ENCODE results near the gene CPN1. TPM values are rescaled to one million over a fixed set of nuclear protein-coding genes. Genes with fewer than 3 reads are reported as not detected.

Gene CPN1
- total and polyA plus RNA-seq, 10 donors: not detected

DNA sequence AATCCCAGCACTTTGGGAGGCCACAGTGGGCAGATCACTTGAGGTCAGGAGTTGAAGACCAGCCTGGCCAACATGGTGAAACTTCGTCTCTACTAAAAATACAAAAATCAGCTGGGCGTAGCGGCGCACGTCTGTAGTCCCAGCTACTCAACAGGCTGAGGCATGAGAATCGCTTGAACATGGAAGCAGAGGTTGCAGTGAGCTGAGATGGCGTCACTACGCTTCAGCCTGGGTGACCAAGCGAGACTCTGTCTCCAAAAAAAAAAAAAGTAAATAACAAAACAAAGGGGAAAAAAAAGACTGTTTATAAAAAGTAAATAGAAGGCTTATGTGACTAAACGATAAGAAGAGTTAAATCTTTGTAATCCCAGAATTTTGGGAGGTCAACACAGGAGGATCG lies 56.9 kb downstream of the CPN1 start:
- Histone ChIP-seq H3K4me3 (no peak overlapping the region), H3K36me3 (no peaks in the 10 kb centered on the region), H3K9me3 (peaks cover 0 to 24% (median 16%) of the 10 kb centered on the region in 8 donors), H3K27ac (no peak overlapping the region), H3K4me1 (peaks cover 0 to 7% (median 2%) of the 10 kb centered on the region in 6 donors), H3K27me3 (replicated peaks in 1 of 7) (no peaks in the 10 kb centered on the region)
- DNase-seq: no peak
- no peak for TF ChIP-seq POLR2A (IDR thresholded peaks at IDR 0.05)
- TF ChIP-seq POLR2AphosphoS5 (IDR thresholded peaks at IDR 0.05): no peak
- TF ChIP-seq, protein P1, sequence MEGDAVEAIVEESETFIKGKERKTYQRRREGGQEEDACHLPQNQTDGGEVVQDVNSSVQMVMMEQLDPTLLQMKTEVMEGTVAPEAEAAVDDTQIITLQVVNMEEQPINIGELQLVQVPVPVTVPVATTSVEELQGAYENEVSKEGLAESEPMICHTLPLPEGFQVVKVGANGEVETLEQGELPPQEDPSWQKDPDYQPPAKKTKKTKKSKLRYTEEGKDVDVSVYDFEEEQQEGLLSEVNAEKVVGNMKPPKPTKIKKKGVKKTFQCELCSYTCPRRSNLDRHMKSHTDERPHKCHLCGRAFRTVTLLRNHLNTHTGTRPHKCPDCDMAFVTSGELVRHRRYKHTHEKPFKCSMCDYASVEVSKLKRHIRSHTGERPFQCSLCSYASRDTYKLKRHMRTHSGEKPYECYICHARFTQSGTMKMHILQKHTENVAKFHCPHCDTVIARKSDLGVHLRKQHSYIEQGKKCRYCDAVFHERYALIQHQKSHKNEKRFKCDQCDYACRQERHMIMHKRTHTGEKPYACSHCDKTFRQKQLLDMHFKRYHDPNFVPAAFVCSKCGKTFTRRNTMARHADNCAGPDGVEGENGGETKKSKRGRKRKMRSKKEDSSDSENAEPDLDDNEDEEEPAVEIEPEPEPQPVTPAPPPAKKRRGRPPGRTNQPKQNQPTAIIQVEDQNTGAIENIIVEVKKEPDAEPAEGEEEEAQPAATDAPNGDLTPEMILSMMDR (IDR thresholded peaks at IDR 0.05 in 8 of 11, conservative IDR thresholded peaks at IDR 0.05 in 3 of 11): no peak
- 86 to 93% (median 90%) methylated on average over 11 of the region's 11 CpGs for WGBS, 5 donors
- intact Hi-C loops (cut with DNase I; ENCODE audit: low total_unique reads): no loop called here

DNA sequence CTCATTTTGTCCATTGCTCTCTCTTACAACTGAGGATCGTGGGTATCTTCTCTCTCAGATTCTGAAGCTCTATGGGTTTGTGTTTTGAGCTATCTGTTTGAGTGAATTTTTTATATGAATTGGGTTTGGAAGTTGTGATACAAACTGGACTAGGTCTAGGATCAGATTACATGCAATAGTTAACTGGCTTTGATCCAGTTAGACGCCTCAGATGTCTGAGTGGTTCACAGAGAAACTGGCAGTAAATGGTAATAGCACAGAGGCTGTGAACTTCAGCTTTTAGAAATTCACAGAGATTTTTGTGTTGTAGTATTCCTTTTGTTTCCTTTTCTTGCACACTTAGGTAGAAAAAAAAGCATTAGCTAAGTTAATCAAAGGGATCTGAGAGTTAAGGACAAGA lies 59.3 kb downstream of the CPN1 start:
- WGBS, 5 donors: 76 to 89% (median 85%) methylated on average over 2 of the region's 2 CpGs
- Histone ChIP-seq H3K9me3 (peaks cover 0 to 9% (median 3%) of the 10 kb centered on the region in 8 donors), H3K4me3 (no peak overlapping the region), H3K27me3 (replicated peaks in 1 of 7) (no peaks in the 10 kb centered on the region), H3K27ac (no peak overlapping the region), H3K36me3 (no peaks in the 10 kb centered on the region), H3K4me1 (peaks cover 0 to 7% (median 2%) of the 10 kb centered on the region in 6 donors)
- TF ChIP-seq POLR2AphosphoS5 (IDR thresholded peaks at IDR 0.05) (no peak), POLR2A (IDR thresholded peaks at IDR 0.05) (no peak)
- TF ChIP-seq, protein P1 (IDR thresholded peaks at IDR 0.05 in 8 of 11, conservative IDR thresholded peaks at IDR 0.05 in 3 of 11): no peak
- intact Hi-C loops (cut with DNase I; ENCODE audit: low total_unique reads): no loop called here
- DNase-seq: no peak

DNA sequence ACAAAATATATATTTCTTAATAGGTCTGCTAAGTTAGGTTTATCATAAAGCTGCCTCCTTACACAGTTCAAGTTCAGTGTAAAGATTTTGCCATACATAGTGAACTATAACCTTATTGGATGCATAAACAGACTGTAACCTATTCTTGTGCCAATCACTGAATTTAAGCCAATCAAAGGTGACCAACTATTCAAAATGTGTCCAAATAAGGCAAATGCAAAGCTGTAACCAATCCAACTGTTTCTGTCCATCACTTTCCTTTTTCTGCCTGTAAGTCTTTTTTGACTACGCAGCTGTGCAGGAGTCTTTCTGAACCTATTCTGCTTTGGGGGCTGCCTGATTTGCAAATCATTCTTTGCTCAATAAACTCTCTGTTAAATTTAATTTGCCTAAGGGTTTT lies 60.3 kb downstream of the CPN1 start:
- DNase-seq: no peak
- no peaks in the 10 kb centered on the region for H3K9me3 ChIP-seq
- 42 to 77% (median 75%) methylated on average over 1 of the region's 1 CpG for WGBS, 5 donors
- H3K27me3 ChIP-seq (replicated peaks in 1 of 7): no peaks in the 10 kb centered on the region
- TF ChIP-seq POLR2A (IDR thresholded peaks at IDR 0.05) (no peak), POLR2AphosphoS5 (IDR thresholded peaks at IDR 0.05) (no peak)
- TF ChIP-seq, protein P1 (IDR thresholded peaks at IDR 0.05 in 8 of 11, conservative IDR thresholded peaks at IDR 0.05 in 3 of 11): no peak
- intact Hi-C loops (cut with DNase I; ENCODE audit: low total_unique reads): no loop called here
- no peak overlapping the region for H3K27ac ChIP-seq
- H3K4me1 ChIP-seq: peaks cover 0 to 7% (median 2%) of the 10 kb centered on the region in 6 donors
- no peak overlapping the region for H3K4me3 ChIP-seq
- no peaks in the 10 kb centered on the region for H3K36me3 ChIP-seq

GRCh38 chr10:100020886-100021253 lies 60.8 kb downstream of the CPN1 start:
- no peak overlapping the region for H3K4me3 ChIP-seq
- intact Hi-C loops (cut with DNase I; ENCODE audit: low total_unique reads): no loop called here
- H3K27me3 ChIP-seq (replicated peaks in 1 of 7): no peaks in the 10 kb centered on the region
- H3K4me1 ChIP-seq: peaks cover 0 to 7% (median 2%) of the 10 kb centered on the region in 6 donors
- WGBS, 5 donors: 76 to 88% (median 81%) methylated on average over 1 to 11 of the region's 11 CpGs
- TF ChIP-seq, protein P1 (IDR thresholded peaks at IDR 0.05 in 8 of 11, conservative IDR thresholded peaks at IDR 0.05 in 3 of 11): no peak
- TF ChIP-seq POLR2AphosphoS5 (IDR thresholded peaks at IDR 0.05): no peak
- no peak for TF ChIP-seq POLR2A (IDR thresholded peaks at IDR 0.05)
- no peaks in the 10 kb centered on the region for H3K36me3 ChIP-seq
- H3K9me3 ChIP-seq: no peaks in the 10 kb centered on the region
- DNase-seq: no peak
- H3K27ac ChIP-seq: no peak overlapping the region
